HG02642 (cell line): ENCODE results near the gene IFIT1.

Experiments used
- ATAC-seq: cut with Tn5 transposase; IDR thresholded peaks from one replicate; pipeline ENCODE4 v1.9.1; 2021; ENCODE audit warnings: mild to moderate bottlenecking; ENCODE audit not compliant: unreplicated experiment, poor library complexity

IFIT1 gene, protein sequence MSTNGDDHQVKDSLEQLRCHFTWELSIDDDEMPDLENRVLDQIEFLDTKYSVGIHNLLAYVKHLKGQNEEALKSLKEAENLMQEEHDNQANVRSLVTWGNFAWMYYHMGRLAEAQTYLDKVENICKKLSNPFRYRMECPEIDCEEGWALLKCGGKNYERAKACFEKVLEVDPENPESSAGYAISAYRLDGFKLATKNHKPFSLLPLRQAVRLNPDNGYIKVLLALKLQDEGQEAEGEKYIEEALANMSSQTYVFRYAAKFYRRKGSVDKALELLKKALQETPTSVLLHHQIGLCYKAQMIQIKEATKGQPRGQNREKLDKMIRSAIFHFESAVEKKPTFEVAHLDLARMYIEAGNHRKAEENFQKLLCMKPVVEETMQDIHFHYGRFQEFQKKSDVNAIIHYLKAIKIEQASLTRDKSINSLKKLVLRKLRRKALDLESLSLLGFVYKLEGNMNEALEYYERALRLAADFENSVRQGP

GRCh38 chr10:89391907-89392756 lies at the start of gene IFIT1:
IFIT1 (plus strand) TSS chr10:89392623; CDS start chr10:89392713, 90 bp downstream.
- peak; percentile 88 for ATAC-seq

DNA sequence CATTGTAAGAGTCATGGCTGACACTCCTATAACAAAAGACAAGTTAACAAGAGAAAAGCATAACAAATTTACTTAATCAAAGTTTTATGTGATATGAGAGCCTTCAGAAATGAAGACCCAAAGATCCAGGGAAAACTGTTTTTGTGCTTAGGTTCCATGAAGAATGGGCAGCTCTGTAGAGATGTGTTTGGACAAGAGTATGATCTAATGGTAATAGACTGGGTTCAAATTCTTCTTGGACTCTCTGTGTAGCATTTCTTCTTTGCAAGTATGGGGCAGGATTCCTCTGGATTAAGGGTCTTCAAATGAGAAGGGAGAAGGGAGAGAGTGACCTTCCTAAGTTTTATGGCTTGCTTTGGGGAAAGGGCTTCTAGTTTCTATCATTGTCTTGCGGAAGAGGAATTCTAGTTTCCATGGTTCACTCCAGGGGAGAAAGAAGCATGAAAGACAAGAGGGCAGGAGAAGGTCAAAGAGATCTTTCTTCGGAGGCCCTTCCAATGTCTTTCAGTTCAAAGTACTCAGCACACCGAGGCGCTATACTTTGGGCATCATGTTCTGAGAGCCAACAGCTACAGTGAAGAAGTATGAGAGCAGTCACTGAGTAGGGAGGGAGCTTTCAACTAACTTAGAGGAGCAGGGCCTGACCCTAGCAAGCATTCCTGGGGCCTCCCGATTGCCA lies 49.2 kb upstream of the IFIT1 start:
- no peak for ATAC-seq

DNA sequence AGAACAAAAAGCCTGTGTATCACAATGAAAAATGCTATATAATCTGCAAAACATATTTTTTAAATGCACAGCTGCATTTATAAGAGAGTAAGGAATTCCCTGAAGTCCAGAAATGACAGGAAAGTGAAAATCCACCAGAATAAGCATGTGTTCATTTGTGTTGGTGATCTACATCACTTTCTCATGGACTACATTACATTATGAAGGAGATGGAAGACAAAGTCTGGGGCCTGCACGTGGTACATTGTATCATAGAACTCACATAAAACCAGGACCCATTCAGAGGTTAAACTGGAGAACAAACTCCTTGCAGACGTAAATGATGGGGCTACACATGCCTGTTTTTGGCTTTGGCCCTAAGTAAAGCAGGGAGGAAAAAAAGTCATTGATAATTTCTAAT lies 48.3 kb upstream of the IFIT1 start:
- ATAC-seq: no peak

GRCh38 chr10:89345367-89346000 lies 46.9 kb upstream of the IFIT1 start:
- ATAC-seq: no peak

- ATAC-seq: no peak
Measured at GRCh38 chr10:89346405-89347254, 45.8 kb upstream of the IFIT1 start.

GRCh38 chr10:89347701-89348457 lies 44.5 kb upstream of the IFIT1 start:
- ATAC-seq: no peak

GRCh38 chr10:89348481-89348880 lies 43.9 kb upstream of the IFIT1 start:
- no peak for ATAC-seq

GRCh38 chr10:89348975-89349374 lies 43.4 kb upstream of the IFIT1 start:
- ATAC-seq: no peak

DNA sequence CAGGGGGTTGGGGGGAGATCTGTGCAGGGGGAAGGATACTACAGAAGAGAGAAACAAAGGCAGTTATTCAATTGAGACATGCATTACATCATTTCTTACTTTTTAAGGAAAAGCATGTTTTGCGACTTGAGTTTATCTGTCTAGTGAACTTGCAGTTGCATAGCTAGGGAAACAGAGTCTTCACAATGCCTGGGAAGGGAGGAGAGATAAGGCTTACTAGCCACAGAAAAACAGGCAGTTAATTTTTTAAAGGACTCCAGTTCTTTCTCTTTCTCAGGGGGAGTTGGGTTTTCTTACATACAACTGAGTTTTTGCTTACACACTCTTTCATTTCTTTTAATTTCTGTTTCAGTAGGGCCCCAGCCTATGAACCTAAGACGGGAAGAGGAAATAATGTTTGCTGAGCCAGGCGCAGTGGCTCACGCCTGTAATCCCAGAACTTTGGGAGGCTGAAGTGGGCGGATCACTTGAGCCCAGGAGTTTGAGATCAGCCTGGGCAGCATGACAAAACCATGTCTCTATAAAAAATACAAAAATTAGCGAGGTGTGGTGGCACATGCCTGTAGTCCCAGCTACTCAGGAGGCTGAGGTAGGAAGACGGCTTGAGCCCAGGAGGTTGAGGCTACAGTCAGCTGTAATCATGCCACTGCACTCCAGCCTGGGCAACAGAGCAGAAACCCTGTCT lies 41.6 kb upstream of the IFIT1 start:
- peak; percentile 44 for ATAC-seq

- peak; percentile 81 for ATAC-seq
Measured at GRCh38 chr10:89351412-89351779, 41.0 kb upstream of the IFIT1 start.

- peak; percentile 36 for ATAC-seq
Measured at GRCh38 chr10:89351780-89352597, 40.4 kb upstream of the IFIT1 start.

- ATAC-seq: no peak
Measured at GRCh38 chr10:89352802-89353201, 39.6 kb upstream of the IFIT1 start.

DNA sequence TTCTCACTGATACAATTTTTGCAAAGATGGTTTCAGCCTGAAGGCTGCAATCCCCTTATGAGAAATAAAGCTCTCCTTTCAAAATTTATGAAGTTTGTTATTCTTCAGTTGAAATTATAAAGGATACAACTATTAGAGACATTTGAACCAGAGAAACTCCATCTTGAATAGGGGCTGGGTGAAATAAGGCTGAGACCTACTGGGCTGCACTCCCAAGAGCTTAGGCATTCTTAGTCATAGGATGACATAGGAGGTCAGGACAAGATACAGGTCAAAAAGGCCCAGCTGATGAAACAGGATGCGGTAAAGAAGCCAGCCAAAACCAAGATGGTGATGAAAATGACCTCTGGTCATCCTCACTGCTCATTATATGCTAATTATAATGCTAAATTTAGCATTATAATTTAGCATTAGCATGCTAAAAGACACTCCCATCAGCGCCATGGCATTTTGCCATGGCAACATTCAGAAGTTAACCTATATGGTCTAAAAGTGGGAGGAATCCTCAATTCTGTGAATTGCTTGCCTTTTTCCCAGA lies 37.0 kb upstream of the IFIT1 start:
- no peak for ATAC-seq

- ATAC-seq: no peak
Measured at GRCh38 chr10:89357096-89357495, 35.3 kb upstream of the IFIT1 start.

DNA sequence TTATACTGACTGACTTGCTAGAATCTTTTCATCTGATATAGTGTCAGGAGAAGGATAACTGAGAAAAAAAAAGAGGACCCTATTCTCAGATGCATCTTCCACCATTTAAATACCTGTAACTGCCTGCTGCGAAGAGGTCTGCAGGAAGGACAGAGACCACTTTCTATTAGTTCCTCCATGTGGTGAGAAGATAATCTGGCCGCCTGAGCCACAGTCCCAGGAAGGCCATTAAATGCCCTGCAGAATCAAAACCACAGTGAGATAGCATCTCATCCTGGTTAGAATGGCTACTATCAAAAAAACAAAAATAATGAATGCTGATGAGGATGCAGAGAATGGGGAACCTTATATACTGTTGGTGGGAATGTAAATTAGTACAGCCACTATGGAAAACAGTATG lies 34.4 kb upstream of the IFIT1 start:
- no peak for ATAC-seq

GRCh38 chr10:89360157-89360556 lies 32.3 kb upstream of the IFIT1 start:
- ATAC-seq: no peak

GRCh38 chr10:89362929-89363328 lies 29.5 kb upstream of the IFIT1 start:
- ATAC-seq: no peak
